Stimulated activated CD4-positive, alpha-beta T cell treated with anti-CD3 and anti-CD28 coated beads, Interleukin-4, amount 100 ng/mL, for 24 hours (primary cell): ENCODE results near the gene COX19.
A peak's percentile ranks its signal among the peaks of the same experiment; 100 is the strongest.
"Not testable (repeated sequence)": the region's sequence is repeated elsewhere in the genome, so short reads cannot be mapped to it uniquely, and the experiment has no call there.

Source experiments
- DNase-seq: peaks from one replicate; pipeline ENCODE4 v3.0.0-alpha.2; 2020

COX19 gene

GRCh38 chr7:1010226-1010625 lies 34.9 kb upstream of the COX19 start:
- DNase-seq: no peak

DNA sequence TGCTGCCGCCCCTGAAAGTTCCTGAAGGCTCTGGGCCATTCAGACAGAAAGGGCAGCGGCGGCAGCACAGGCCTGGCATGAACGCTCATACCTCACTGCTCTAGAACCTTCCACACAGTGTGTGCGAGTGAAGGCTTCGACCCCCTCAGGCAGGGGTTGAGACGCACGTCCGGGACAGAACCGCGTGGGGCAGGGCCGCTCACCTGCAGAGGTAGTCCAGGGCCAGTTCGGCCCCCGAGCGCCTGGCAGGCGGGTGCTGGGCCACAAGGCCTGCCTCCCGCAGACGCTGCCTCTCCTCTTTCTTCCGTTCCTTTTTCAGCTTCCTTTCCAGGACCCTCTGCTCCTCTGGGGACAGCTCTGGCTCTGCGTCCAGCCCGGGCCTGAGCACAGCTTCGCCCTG lies 34.4 kb upstream of the COX19 start:
- no peak for DNase-seq

GRCh38 chr7:1008733-1009363 lies 33.5 kb upstream of the COX19 start:
- no peak for DNase-seq

GRCh38 chr7:1007901-1008300 lies 32.6 kb upstream of the COX19 start:
- no peak for DNase-seq

DNA sequence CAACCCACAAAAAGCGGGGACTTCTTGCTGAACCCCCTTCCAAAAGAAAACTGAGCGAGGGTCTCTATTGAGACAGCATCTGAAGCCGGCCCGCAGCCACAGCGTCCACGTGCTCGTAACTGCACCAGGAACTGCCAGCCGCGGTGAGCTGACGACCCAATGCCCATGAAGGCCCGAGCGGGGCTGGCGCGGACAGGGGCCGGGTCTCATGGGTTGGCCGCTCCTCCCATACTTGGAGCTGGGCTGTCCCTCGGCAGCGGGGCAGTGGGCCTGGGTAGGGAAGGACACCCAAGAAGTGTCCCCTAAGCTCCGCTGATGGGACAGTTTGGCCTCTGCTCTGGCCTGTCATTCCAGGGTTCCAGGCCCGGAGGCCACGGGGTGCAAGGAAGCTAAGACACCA lies 30.0 kb upstream of the COX19 start:
- DNase-seq: no peak

- no peak for DNase-seq
Observed at GRCh38 chr7:1004018-1004852, 28.9 kb upstream of the COX19 start.

DNA sequence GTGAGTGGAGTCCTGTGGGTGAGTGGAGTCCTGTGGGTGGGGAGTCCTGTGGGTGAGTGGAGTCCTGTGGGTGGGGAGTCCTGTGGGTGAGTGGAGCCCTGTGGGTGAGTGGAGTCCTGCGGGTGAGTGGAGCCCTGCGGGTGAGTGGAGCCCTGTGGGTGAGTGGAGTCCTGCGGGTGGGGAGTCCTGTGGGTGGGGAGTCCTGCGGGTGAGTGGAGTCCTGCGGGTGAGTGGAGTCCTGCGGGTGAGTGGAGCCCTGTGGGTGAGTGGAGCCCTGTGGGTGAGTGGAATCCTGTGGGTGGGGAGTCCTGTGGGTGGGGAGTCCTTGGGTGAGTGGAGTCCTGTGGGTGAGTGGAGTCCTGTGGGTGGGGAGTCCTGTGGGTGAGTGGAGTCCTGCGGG lies 27.1 kb upstream of the COX19 start:
- not testable (repeated sequence) for DNase-seq

- not testable (repeated sequence) for DNase-seq
Observed at GRCh38 chr7:1002026-1002425, 26.7 kb upstream of the COX19 start.

- DNase-seq: not testable (repeated sequence)
Observed at GRCh38 chr7:1001069-1001770, 25.9 kb upstream of the COX19 start.

GRCh38 chr7:999941-1000935 lies 24.9 kb upstream of the COX19 start:
- no peak for DNase-seq

DNA sequence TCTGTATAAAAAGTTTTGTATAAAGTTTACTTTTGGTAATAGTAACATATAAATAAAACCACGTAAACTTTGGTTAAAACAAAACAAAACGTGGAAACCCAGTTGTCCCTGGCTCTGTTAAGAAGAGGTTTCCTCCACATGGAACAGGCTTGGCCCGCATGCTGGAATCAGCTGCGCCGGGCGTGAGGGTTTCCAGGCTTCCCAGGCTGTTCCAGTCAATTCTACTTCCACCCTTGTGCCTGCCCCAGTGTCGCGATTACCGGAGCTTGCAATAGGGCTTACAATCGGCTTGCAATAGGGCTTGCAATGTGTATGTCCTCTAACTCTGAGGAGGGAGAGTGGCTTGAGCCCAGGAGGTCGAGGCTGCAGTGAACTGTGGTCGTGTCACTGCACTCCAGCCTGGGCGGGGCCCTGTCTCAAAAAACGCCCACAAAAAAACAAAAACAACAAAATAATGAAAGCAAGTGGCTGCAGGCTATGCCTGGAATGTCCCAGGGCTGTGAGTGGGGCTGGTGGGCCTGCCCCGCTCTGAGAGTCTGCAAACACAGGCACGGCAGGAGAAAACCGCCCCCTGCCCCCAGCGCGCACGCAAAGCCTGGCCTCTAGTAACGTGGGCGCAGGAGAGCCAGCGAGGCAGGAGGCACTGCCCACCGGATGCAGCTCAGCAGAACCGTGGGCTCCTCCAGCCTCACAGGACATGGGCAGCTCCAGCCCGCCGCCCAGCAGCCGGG lies 24.0 kb upstream of the COX19 start:
- DNase-seq: no peak

DNA sequence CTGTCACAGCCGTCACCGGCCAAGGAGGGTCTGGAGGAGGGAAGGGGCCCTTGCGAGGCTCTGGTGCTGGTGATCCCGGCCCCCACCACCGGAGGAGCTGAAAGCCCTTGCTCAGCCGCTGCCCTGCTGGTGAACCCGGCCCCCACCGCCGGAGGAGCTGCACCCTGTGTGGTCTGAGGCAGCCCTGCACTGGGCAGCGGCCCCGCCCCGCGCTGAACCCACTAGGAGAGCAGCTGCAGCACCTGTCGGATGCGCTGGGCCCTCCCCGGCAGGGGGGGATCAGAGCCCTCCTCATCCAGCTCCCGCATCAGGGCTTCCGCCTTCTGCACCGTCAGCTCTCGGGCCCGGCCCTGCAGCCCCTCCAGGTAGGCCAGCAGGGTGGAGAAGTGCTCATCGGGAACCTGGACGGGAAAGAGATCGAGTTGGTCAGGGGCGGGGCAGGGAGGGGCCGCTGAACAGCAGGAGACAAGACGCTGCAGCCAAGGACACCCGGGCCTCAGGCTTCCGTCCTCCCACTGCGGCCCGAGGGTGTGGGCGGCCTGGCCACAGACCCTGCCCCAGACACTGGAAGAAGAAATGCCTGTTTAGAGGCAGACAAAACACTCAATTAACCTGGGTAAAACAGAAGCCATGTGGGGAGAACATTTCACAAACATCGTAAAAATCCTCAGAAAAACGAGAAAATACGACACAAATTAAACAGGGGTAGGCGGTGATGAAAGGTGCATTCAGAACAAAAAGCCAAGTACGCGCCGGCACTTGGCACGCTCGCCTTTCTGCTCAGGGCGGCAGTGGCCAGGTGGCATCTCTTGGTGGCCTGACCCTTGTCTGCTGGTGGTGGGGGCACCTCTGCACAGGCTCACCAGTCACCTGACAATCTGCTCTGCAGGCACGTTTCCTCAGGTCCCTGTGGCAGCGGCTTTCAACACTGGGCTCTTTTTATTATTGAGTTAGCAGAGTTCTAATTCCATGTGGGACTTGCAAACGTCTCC lies 22.4 kb upstream of the COX19 start:
- DNase-seq: no peak

DNA sequence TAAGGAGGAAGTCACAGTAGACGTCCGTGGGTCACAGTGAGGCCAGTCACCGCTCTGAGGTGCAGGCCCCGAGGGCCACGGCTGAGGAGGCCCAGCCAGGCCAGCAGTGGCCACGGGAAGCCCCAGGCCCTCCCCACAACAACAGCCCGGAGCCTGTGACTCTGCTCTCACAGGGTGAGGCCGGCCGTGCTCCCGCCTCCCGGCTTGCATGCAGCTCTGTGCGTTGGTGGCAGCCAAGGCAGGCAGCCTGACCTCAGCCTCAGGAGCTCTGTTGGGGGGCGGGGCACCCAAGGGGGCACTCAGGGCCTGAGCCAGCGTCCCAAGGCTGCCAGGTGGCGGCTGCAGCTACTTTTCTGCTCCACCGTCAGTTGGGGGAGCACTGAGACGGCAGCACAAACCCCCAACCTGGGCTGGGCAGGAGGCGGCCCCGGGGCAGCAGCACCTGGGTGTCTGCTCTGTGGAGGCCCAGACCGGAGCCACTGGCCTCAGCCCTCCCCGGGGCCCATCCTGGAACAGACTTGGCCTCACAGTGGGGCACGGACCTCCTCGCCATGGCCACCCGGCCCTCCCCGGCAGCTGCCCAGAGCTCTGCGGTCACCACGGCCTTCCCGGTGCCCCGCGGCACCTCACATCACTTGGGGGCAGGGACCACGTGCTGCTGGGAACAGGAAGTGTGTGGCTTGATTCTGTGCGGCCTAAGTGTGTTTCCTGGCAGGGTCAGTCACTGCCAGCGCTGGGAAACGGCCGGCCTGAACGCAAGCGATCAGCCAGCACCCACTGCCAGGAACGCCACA lies 20.9 kb upstream of the COX19 start:
- DNase-seq: no peak

DNA sequence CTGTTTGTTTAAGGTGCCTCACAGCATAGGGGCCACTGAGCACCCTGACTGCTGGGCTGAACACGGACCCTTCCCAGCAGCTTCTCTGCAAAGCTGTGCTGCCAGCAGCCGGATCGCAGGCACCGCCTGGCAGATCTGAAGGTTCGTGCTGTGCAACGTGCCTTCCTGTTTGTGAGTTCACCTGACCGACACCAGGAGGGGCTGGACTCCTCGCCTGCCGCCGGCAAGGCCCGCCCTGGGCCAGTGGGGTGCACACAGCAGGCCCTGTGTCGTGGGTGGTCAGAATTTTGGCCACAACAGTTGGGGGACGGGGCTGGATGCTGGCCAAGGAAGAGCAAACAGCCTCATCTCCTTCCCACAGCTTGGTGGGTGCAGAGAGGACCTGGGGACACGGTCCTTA lies 20.2 kb upstream of the COX19 start:
- no peak for DNase-seq

DNA sequence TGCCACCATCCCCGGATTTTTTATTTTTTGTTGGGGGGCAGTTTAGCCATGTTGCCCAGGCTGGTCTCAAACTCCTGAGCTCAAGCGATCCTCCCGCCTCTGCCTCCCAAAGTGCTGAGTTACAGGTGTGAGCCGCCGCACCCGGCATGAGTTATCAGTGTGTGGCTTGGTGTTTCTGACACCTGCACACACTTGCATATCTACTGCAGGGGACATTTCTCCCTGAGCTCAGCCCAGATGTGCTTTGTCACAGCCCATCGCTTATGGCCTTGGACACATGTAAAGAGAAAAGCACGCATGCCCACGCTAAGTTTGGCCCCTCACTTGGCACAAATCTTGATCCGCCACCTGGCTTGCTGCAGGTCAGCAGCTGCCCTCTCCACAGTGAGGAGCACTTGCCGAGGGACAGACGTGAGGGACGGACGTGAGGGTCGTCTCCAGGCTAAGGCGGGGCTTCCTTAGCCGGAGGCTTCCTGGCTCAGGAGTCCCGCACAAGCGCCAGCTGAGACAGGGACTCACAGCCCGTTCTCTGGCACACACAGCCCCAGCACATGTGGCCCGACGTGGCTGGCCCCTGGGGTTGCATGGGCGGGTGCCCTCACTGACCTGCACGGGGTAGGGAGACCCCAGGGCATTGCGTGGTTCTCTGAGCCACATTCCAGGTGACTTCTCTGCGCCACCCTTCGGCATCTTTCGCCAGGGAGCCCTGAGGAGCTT lies 19.4 kb upstream of the COX19 start:
- DNase-seq: no peak

- peak; percentile 95 for DNase-seq
Observed at GRCh38 chr7:992709-993607, 17.6 kb upstream of the COX19 start.

DNA sequence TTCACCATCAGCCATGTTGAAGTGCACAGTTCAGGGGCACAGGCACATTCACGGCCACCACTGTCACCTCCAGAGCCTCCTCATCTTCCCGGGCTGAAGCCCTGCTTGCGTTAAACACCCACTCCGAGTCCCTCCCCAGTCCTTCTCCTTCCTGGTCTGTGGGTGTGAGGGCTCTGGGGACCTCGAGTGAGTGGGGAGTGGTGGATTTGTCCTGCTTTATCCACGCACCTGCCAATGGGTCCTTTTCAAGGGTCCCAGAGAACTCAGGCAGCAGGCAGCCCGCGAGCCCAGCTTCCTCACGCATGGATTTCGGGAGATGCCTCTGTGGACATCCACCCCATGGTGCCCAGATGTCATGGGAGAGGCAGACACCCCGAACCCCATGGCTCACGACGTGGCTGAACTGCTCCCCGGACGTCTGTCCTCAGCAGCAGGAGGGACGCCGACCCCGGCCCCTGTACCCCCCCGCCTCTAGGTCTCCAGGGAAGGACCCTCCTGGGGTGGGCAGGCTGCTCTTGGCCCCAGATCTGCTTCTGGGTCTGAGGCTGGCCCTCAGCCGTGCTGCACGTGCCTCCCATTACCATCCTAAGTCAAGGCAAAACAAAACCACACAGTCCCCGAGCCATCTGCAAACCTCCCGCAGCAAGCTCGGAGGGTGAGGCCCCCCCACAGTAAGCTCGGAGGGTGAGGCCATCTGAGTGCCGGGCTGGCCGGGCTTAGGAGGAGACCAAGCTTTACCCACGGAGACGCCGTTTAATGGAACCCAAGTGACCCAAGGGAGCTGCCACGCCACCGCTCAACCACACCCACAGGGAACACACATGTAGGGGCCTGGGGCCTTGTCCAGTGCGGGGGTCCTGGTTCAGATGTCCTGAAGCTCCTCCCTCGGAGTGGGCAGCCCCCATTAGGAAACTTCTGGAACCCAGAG lies 16.6 kb upstream of the COX19 start:
- DNase-seq: no peak
